HG02885 (cell line): Measurements from ENCODE around the gene FAM221B.

ENCODE experiments used
- ATAC-seq: cut with Tn5 transposase; IDR thresholded peaks from one replicate; pipeline ENCODE4 v1.9.1; 2021; ENCODE audit warnings: mild to moderate bottlenecking; ENCODE audit not compliant: unreplicated experiment, poor library complexity

The FAM221B gene

DNA sequence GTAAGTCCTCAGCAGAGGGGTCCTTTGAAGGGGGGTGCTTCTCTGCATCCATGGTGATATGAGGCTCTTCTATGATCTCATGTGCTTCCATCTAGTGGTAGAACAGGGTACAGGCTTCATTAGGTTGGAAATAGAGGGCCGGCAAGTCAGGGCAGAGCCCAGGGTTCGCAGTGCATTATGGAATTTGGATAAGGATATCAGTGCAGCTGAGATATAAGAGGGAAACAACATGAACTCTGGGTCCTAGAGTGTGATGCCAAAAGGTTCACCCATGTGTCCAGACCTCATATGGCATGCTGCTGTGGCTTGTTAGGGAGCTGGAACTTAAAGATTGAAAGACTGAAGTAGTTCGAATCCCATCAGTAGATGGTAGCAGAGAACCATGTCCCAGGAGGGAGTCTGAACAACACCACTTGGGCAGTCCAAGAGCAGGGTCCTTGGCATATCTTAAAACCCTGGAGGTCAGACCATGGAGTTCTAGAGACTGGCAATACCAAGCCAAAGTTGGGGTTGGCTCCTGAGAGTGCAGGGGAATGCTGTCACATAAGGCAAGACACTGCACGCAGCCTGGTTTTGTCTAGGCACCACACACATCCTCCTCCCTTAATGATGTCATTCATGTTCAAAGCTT lies 2.3 kb downstream of the FAM221B start:
- peak; percentile 49 for ATAC-seq

DNA sequence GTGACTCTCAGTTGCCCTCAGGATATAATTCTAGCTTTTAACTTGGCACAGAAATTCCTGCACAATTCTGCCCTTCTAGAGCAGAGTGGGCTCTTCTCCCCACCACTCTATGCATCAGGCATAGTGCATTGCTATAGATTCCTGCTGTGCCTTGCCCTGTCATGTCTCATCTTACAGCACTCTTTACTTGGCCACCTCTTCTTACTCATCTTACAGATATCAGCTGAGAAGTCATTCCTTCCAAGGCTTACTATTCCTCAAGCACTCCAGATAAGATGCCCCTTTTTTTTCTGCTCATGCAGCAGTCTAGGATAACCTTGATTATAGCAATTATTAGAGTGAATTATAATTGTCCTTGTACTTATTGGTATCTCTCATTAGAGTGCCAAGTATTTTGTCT lies 5.6 kb downstream of the FAM221B start:
- ATAC-seq: no peak

- no peak for ATAC-seq
These were observed 8.5 kb downstream of the FAM221B start for GRCh38 chr9:35820076-35820475.

GRCh38 chr9:35818341-35818740 lies 10.2 kb downstream of the FAM221B start:
- no peak for ATAC-seq

GRCh38 chr9:35816708-35817107 lies 11.8 kb downstream of the FAM221B start:
- ATAC-seq: no peak

DNA sequence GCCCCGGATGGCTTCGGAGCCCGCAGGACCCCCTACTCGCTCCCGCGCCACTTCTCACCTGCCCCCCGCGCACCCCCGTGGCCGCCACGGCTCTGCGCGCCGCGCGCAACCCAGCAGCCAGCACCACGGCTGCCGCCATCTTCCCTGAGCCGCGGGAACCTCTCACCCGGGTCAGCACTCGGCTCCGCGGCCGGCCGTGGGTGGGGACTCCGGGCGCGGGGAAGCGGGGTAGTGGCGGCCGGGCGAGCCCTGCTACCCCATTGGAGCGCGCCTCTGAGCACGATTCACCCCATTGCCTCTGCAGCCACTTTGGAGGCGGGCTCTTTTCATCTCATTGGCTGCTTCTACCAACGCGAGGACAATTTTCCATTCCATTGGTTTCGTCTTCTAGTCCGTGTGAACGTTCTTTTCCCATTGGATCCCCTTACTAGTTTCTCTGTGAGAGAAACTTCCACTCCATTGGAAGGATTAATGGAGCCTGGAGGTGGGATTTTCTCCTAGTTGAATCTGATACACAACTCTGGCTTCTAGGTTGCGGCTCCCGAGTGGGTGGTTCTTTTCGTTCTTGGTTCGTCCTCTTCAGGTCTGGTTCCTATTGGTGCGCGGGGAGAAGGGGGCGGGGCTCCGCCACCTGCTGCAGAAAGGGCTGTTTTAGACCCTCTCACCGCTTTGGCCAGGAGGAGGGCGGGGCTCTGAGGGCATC lies 13.5 kb downstream of the FAM221B start, which contains the start of gene HINT2:
Gene HINT2, minus strand, starts transcription at position 202 of the 703 bp plus-strand sequence. Its CDS starts 63 bp downstream, at position 139.
- peak; percentile 80 for ATAC-seq

- peak; percentile 24 for ATAC-seq
These were observed 14.3 kb downstream of the FAM221B start for GRCh38 chr9:35814106-35814840.

DNA sequence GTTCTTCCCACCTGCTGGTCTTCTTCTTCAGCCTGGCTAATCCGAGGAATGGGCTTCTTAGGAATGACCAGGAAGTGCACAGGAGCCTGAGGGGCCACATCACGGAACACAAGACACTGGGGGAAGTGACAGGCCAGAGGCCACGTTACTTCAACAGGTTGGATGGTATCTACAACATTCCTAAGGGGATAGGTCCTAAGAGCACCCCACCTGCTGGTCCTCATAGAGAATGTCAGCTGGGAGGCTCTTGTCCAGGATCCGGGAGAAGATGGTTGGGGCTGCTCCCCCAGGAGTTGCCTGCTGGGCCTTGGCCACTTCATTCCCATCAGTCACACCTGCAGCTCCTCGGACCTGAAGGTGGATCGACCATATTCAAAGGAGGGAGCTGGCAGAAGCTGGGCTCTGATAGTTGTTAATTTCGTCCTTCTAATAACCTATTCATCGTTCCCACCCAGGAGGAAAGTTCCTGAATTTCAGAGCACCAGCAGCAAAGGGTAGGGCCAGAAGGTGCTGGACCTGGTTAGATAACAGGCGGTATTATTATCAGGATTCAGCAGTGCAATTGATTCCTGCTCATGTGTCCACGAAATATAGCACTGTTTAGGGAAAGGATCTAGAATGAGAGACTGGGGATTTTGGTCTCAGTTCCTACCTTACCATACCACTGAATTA lies 15.0 kb downstream of the FAM221B start:
- ATAC-seq: no peak

DNA sequence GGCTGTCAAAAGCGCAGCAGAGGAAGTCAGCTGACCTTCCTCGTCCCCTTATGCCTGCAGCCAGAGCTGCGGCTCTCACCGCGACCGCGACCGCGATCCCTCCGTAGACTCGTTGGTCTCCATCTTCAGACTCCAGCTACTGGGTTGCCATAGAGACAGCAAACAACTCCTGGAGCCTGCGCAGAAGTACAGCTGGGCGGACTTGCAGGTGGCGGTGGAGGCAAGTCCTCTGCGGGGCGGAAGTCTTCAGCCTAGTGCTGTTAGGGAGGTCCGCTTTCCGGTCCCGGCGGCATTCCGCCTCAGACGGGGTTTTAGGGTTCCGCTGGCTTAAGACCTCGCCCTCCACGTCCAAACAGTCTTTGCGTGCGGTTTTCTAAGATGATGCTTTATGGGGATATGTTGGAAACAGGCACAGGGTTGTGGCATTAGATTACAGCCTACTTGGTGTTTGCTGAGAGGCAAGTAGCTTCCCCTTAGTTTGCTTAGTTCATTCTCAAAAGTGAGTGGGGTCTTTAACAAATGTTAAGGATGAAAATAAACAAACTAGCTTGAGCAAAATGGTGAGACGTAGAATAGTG lies 16.4 kb downstream of the FAM221B start, which contains the start of gene SPAG8:
Gene SPAG8, minus strand, starts transcription at position 238 of the 578 bp plus-strand sequence. Its CDS starts 115 bp downstream, at position 123.
- peak; percentile 65 for ATAC-seq

DNA sequence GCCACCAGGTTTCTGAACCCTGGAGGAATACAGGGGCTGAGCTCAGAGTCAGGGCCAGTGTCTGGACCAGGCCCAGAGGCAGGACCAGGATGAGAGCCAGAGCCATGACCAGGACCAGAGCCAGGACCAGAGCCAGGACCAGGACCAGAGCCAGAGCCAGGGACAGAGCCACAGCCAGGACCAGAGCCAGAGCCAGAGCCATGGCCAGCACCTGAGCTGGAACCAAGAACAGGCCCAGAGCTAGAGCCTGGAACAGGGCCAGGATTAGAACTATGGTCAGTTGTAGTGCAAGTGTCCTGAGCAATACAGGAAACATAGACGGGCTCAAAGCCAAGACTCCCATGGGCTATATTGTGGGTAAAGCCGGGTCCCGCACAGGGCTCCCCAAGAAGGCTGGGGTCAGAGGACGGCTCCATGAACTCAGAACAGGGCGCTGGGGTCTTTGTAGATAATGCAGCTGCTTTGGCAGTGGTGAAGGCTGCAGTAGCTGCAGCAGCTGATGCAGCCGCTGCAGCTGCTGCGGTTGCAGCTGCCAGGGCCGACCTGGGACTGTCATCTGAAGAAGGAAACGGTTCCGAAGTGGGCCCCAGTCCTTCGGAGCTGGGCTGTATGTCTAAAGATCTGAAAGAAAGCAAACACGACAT lies 17.0 kb downstream of the FAM221B start:
- no peak for ATAC-seq

DNA sequence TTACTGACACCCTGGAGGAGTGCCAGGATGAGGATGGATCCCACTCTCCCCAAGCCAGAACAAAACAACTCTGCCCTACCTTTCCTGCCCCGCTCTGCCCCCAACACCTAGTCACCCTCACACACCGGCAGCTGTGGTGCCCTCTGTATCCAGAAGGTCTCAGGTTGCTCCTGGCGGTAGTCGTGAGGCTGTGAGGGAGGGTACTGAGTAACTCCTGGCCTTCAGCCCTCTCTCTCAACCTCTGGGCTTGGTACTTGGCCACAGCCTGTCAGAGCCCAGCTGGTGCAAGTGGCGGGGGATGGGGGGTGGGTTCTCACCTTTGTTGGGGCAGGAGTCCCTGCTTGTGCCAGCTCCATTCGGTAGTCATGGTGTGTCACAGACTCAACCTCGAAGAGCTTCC lies 18.4 kb downstream of the FAM221B start:
- ATAC-seq: no peak

- ATAC-seq: no peak
These were observed 20.1 kb downstream of the FAM221B start for GRCh38 chr9:35808433-35808832.

DNA sequence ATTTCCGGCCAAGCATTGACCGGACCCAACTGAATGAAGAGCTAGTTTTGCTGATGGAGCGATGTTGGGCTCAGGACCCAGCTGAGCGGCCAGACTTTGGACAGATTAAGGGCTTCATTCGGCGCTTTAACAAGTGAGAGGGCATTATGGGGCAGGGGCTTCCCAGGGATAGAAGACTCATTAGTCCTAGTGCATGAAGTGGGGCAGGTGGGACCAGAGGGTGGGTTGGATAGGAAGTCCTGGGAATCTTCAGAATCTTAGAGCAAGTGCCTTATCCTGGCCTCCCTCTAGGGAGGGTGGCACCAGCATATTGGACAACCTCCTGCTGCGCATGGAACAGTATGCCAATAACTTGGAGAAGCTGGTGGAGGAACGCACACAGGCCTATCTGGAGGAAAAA lies 22.4 kb downstream of the FAM221B start:
- no peak for ATAC-seq

GRCh38 chr9:35801328-35802128 lies 27.0 kb downstream of the FAM221B start:
- no peak for ATAC-seq

- ATAC-seq: no peak
These were observed 28.0 kb downstream of the FAM221B start for GRCh38 chr9:35800530-35800929.

DNA sequence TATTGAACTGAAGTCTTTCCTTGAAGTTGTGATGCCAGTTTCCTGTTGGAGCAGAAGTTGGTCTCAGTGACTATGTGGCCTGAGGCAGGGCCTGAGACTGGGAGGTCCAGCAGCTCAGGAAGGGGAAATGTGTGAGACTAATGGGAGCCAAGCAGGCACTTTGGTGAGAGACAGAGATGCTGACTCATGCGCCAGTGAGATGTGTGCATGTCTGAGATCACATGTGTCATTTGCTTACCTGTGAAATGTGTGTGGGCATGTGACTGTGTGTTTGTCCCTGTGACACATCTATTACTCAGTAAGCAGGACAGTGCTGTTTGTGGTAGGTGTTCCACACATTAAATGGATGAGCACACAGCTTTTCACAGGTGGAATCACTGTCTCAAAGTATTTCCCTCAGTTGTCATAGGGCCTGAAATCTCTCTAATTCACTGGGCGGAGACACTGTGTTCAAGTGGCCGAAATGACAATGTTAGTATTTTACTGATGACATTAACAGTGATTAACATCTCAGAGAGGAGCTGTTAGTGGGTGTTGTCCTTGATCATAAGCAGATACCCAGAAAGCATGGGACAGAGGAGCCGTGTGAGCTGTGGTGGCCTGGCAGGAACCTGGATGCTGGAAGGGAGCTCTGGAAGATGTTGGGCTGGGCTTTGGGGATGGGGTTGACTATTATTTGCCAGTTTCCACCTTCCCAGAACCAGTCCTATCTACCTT lies 29.7 kb downstream of the FAM221B start:
- no peak for ATAC-seq

DNA sequence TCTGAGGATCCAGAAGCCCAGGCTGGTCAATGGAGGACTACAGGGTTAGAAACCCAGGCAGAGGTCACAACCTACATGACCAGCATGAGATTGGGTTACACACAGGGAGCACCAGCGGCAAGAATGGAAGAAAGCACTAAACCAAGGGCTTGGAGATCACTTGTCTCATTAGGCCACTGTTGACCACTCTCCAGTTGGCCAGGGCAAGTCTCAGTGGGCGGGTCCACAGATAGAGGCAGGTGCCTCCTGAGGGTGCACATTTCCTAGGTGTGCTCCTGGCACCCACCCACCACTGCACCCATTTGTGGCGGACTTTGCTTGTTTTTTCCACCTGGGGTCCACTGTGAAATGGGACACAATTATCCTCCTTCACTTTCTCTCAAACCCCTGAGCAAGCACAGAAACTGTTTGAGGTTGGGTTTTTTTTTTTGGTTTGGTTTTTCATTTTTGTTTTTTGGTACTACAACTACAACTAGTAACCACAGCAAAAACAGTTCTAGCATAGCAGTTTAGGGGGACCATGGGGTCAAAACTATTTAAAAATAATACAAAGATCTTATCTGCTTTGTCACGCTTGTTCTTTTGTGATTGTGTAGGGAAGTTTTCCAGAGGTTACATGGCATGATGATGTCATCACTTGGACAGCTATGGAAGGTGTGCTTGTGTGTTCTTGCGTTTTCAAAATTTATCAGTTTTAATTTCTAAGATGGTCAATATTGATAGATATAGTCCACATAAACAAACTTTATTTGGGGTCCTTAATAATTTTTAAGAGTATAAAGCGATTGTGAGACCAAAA lies 31.0 kb downstream of the FAM221B start:
- ATAC-seq: no peak

- no peak for ATAC-seq
These were observed 32.8 kb downstream of the FAM221B start for GRCh38 chr9:35795695-35796094.
